ENCODE results near the gene XXYLT1.

- peak; percentile 34; the same call in 1 of the 2 replicates for TF ChIP-seq CTCF (IDR thresholded peaks at IDR 0.05; ENCODE audit: low read length)
- no peak for TF ChIP-seq EZH2 (IDR thresholded peaks at IDR 0.05; ENCODE audit: borderline replicate concordance, low read length)
Measured at GRCh38 chr3:195123281-195123691, 147.7 kb downstream of the XXYLT1 start.
